AML-193 (cell line): ENCODE results near the gene PANX3.

ENCODE experiments used
- DNase-seq, 2 experiments: peaks; one replicate each; lab custom pipeline; 2025; lab: John Stamatoyannopoulos, UW

The PANX3 gene

GRCh38 chr11:124612567-124613246 lies 1.5 kb downstream of the PANX3 start:
- no peak for DNase-seq

GRCh38 chr11:124618863-124619262 lies 7.6 kb downstream of the PANX3 start:
- no peak for DNase-seq

- DNase-seq = peak; percentile 69 to 74
Measured at GRCh38 chr11:124622531-124623451, 11.6 kb downstream of the PANX3 start, which contains the start of gene TBRG1. Gene TBRG1 (plus strand): TSS chr11:124622864. CDS start chr11:124623084, 220 bp downstream.

GRCh38 chr11:124623861-124624525 lies 12.8 kb downstream of the PANX3 start:
- DNase-seq = no peak

- DNase-seq = no peak
Measured at GRCh38 chr11:124625504-124626168, 14.4 kb downstream of the PANX3 start.

- DNase-seq = peak; percentile 24 to 49
Measured at GRCh38 chr11:124627546-124627945, 16.3 kb downstream of the PANX3 start.

- no peak for DNase-seq
Measured at GRCh38 chr11:124629961-124630360, 18.7 kb downstream of the PANX3 start.

GRCh38 chr11:124633355-124633754 lies 22.1 kb downstream of the PANX3 start:
- peak; percentile 27 to 51 for DNase-seq

- no peak for DNase-seq
Measured at GRCh38 chr11:124635932-124636331, 24.7 kb downstream of the PANX3 start.

- DNase-seq = no peak
Measured at GRCh38 chr11:124638500-124638899, 27.3 kb downstream of the PANX3 start.

- DNase-seq = no peak
Measured at GRCh38 chr11:124639186-124639585, 28.0 kb downstream of the PANX3 start.

- DNase-seq = no peak
Measured at GRCh38 chr11:124640666-124641065, 29.4 kb downstream of the PANX3 start.

- no peak for DNase-seq
Measured at GRCh38 chr11:124642628-124643027, 31.4 kb downstream of the PANX3 start.

GRCh38 chr11:124643042-124643604 lies 31.9 kb downstream of the PANX3 start:
- DNase-seq = no peak

- no peak for DNase-seq
Measured at GRCh38 chr11:124643605-124644425, 32.6 kb downstream of the PANX3 start.

- DNase-seq = peak; percentile 56 to 63
Measured at GRCh38 chr11:124644426-124645280, 33.4 kb downstream of the PANX3 start.

GRCh38 chr11:124646148-124646547 lies 34.9 kb downstream of the PANX3 start:
- no peak for DNase-seq

- no peak for DNase-seq
Measured at GRCh38 chr11:124648610-124649009, 37.4 kb downstream of the PANX3 start.

- DNase-seq = no peak
Measured at GRCh38 chr11:124656774-124657630, 45.8 kb downstream of the PANX3 start.
